ENCODE data around the gene ANKRD1.
A peak's percentile ranks its signal among the peaks of the same experiment; 100 is the strongest.
"Not testable (repeated sequence)": the region's sequence is repeated elsewhere in the genome, so short reads cannot be mapped to it uniquely, and the experiment has no call there.

ANKRD1 gene

DNA sequence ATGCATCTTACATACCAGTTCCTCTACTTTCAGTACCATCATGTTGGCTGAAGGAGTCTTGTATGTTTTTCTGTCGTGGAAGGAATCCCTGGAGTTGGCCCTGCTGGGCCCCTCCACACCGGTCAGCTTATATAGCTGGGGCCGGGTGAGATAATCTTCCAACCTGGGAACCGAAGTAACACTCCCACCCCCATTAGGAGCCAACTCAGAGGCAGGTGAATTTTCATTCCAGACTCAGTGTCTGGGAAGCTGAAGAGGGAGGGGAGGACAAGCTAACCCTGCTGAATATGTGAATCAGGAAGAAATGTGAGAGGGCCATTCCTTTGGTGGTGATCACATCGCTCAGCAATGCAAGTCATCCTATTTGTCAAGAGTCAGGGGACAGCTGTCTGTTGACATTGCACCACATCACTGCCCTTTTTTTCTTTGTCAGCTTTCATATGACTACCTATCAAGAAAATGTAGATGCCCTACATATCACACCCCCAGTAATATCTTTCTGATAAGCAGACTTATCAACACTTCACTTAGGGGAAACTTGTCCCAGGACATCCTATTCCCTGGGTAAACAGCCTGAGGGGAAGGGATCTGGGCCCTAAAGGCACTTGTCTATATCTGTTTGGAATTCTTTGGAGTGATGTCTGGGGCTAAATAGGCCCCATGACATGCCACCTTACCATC, at the start of gene ANKRD1:
Gene ANKRD1, minus strand, starts transcription at position 102 of the 681 bp plus-strand sequence. Its CDS starts 60 bp downstream, at position 42.
- DNase-seq, result no peak

DNA sequence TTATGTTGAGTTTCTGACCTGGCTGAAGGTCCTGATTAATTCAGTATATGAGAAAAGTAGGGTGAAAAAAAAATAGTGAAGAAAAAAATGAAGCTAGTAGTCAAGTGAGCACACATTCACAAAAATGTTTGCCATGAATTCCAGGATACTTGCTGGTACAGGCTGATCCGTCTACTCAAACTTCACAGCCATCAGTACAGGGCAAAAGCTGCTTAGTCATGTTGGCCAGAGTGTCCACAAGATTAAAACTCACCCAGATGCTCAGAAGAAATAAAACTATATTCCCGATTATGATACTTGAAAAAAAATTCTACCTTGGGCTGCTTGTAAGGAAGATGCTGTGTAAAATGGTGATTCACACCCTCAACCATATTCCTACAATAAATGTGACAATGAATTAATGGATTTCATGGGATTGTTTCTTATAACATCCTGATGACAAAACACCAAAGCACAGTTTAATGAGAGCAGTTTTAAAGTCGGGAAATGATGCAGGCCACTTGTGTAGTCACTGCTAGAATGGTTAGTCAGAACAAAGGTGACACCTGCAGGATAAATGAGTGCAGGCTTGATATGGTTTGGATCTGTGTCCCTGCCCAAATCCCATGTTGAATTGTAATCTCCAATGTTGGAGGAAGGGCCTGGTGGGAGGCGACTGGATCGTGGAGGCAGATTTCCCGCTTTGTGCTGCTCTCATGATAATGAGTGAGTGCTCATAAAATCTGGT, 49.2 kb upstream of the ANKRD1 start:
- DNase-seq, result peak; percentile 12

DNA sequence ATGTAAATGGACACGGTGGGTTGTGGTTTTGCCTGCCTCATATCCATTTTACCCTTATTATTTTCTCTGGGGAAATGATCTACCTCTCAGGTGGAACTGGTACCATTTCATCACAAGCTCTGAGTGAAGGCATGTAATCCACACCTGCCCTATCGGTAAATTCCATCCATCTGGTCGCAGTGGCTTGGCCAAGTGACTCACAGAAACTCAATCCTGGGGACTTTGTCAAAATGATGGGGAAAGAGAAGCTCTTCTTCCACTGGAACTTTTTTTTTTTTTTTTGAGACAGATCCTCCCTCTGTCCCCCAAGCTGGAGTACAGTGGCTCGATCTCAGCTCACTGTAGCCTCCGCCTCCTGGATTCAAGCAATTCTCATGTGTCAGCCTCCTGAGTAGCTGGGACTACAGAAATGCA, 48.2 kb upstream of the ANKRD1 start:
- no peak for DNase-seq

DNA sequence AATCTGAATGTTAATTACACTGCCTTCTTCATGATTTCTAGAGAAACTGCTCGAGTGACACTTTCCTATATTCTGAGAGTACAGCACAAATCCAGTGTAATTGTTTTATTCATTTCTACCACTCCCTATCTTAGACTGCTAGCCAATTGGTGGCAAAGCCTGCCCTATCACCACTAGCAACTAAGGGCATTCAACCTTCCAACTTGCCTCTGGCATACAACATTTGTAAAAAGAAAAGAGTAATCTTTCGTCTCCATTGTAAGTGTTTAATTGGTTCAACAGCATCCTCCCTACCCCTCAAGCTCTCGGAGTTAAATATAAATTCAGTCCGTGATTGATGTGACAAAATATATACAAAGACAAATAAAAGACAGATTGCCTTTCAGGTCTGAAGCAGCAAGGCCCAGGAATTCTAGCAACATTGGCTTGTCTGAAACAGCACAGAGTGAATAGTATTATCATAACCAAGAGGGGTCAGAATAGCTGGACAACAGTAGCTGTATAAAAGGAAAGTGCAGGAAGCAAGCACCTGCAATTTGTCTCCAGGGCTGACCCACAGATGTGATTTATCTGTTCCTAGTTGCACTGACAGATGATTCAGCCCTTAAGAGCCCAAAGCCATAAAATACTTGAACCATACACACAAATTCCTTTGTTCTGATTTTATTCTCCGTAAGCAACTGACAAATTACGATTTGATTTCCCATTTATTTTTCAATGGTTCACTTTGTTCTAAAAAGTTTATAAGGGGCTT, 47.6 kb upstream of the ANKRD1 start:
- no peak for DNase-seq

DNA sequence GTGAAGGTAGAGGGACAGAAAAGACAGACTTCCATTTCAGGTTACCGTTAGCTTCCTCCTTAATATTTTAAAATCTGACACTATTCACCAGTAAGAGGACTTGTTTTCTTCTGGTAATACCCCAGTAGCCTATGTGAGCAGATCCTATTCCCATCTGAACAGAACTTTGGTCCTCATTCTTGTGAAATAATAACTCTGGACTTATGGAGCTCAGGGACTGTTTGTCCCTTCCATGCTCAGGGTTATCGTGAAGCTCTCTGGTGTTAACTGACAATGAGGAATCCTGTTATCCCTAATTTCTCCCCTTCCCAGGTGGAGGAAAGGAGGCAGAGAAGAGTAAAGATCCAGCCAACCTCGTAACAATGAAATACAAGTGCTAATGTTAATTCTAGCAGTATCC, 47.0 kb upstream of the ANKRD1 start:
- DNase-seq, result no peak

DNA sequence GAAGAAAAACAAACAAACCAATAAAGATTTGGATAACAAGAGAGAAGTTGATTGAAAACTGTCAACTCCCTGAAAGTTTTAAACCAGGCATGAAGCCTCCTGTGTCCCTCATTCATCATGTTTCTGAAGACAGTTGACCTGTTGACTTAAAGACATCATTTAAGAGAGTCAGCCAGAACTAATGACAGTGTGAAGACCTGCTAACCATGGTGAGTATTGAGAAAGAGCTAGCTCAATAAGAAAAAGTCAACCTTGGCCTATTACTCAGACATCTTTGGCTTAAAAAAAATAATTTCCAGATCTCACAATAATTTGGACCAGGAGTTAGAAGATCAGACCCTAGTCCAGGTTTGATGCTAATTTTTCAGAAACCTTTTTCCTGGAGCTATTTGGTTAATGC, 45.3 kb upstream of the ANKRD1 start:
- DNase-seq, result no peak

DNA sequence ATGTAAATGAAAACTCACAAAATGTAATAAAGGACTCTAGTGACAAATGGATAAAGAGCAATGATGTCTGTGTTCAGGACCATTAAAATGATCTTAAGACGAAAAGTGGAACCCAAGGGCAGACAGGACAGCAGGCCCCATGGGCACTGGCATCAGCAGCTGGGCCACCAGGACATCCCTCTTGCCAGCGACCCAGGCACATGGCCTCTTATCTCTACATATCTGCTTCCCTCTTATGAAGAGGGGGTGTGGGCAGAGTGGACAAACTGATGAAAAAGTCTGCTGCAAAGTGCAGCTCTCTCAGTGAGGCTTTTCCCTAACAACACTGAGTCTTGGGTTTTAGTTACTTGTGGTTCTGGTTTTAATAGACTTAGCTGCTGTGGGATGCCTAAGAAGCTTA, 44.8 kb upstream of the ANKRD1 start:
- DNase-seq, result no peak

DNA sequence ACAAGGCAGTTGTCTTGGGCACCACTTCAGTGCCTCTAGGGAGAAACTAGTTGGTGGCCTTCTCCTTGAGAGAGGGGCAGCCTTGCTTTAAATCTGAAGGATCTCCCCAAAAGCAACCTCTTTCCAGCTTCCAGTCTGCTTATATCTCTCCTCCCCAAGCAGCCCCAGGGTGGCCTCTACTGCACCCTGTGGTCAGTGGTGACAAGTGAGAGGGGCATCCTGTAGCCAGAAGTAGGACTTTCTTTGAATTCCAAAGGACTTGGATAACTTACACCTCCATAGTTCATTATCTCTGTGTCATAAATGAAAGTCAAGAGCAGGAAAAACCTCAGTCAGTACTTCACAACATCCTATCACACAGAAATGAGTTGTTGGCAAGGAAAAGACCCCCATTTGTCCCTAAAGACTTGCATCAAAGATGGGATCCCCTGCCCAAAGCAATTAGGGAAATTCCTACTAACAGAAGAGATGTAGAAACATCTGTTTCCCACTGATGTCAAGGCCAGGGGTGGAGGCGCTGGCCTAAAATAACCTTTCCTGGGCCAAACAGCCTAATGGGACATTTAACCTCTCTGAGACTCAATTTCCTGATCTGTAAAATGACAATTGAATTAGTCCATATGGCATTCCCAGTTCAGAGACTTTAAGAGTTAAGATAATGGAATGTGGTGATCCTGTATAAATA, 44.0 kb upstream of the ANKRD1 start:
- no peak for DNase-seq

DNA sequence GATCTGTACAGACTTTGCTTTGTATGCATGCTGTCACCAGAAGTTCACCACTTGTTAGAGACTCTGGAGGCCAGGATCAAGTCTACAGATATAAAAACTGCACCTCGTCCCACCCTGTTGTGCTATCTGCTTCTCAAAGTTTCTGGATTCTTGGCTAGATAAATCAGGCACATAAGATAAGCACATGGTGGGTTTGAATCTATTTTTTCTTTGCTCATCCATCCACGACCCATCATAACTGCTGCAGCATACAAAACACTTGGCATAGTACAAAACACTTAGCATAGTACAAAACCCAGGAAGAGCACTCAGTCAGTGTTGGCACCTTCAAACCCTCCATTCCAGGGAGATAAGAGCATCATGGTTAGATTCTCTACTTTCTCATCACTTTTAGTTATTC, 42.4 kb upstream of the ANKRD1 start:
- no peak for DNase-seq

DNA sequence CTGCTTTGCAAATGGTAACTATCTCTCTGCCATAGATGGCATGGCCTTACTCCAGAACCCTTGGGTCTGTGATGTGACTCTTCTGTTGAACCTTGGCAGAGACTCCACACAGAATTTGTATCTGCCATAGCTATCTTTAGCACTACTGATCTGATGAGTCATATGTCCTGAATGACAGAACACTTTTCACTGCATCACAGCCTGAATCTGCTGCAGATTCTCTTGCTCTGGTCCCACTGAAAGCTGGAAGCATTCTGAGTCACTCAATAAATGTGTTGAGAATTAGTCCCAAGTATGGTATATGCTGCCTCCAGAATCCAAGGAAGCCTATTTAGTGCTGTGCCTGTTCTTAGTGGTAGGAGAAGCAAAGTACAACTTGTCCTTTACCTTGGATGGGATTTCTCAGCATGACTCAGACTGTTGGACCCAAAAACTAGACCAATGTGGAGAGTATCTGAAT, 39.5 kb upstream of the ANKRD1 start:
- DNase-seq, result no peak

DNA sequence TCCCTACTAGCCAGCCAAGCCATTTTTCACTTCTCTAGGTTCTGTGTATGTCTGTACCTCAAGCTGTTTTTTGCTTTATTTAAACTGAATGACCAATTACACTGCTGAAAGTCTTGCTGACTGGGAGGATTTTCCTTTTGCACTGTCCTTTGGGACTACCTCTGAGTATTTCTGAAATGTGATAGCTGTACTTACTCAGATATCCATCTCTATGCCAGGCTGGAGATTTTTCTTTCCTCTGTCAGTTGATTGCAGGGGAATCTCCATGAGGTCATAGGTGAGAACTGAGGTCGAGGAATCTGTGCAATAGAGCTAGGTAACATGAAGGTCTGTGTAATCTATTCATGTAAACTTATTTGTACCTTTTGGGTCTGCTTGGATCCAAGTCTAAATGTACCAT, 38.9 kb upstream of the ANKRD1 start:
- no peak for DNase-seq

DNA sequence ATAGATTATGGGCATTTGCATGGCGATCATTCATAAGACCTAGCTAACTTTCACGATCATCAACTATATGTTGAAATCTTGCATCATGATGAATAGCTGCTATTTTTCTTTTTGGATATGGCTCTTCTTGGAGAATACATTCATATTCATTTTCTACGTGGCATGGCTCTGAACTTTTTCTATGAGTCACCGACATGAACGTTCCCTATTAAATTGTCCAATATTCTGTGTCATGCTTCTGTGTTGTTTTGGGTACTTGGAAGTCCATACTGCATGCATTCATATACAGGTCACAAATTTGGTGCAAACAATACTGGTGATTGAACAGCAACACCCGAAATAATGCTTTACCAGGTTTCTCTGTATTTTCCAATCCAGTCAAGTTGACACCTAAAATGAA, 37.9 kb upstream of the ANKRD1 start:
- no peak for DNase-seq

DNA sequence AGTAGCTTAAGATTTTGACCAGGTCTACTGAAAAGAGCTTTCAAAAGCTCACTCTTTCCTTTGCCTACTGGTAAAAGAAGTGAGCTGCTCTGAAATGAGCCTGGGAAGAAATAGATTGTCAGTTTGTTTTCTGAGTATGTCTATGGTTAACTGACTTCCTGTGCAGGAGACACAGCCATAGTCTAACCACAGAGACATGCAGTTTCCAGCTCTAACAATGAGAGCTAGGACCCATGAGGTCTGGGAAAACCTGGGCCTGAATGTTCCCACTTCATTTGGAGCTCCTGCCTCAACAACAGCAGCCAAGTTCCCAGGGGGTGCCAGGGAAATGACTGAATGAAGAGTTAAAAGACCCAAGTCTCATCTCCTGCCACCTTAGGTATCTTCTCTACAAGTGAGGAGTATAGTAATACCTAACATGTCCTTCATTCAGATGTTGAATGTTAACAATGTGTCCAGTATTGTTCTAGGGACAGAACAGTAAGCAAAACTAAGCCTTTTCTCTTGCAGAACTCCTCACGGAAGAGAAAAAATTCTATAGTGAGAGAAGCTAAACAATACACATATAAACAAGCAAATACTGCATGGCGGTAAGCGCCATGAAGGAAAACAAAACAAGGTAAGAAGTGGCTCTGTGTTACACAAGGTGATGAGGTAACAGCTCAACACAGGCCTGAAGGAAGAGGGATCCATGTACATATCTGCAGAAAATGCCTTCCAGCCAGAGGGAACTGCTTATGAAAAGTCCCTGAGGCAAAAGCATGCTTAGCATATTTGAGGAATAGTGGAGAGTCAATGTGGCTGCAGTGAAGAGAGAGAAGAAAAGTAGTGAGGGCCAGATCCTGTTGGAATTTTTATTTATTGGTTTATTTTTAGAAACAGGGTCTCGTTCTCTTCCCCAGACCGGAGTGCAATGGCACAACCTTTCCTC, 26.4 kb upstream of the ANKRD1 start:
- DNase-seq, result no peak

DNA sequence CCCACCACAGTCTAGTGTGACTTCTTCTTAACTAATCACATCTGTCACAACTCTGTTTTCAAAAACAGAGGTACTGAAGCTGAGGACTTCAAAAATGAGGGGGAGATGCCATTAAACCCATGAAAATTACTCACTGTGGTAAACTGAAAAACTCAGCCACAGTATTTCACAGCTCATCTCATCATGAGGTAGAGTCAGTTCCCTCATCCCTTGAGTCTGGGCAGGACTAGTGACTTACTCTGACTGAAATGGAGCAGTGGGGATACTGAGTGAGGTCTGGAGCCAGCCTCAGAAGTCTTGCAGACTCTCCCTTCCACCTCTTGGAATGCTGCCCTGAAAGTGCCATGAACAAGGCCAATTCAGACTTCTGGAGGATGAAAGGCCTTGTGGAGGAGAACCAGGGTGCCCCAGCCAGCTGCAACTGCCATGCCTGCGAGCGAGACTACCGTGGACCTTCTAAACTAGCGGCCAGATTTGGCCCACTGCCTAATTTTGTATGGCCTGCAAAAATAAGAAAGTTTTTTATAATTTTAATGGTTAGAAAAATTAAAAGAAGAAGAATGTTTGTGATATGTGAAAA, 24.7 kb upstream of the ANKRD1 start:
- DNase-seq, result no peak

DNA sequence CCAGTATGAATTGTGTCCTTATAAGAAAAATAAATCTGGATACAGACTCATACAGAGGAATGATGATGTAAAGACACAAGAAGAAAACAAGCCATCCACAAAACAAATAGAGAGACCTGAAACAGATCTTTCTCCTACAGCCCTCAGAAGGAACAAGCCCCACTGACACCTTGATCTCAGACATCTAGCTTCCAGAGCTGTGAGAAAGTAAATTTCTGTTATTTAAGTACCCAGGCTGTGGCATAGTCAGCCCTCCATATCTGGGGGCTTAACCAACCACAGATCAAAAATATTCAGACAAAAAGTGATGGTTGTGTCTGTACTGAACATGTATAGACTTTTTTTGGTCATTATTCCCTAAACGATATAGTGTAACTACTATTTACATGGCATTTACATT, 23.9 kb upstream of the ANKRD1 start:
- DNase-seq, result no peak

DNA sequence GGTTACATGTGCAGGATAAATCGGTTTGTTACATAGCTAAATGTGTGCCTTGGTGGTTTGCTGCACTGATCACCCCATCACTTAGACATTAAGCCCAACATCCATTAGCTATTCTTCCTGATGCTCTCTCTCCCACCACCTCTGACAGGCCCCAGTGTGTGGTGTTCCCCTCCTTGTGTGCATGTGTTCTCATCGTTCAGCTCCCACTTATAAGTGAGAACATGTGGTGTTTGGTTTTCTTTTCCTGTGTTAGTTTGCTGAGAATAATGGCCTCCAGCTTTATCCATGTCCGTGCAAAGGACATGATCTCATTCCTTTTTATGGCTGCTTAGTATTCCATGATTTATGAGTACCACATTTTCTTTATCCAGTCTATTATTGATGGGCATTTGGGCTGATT, 22.1 kb upstream of the ANKRD1 start:
- DNase-seq, result not testable (repeated sequence)

DNA sequence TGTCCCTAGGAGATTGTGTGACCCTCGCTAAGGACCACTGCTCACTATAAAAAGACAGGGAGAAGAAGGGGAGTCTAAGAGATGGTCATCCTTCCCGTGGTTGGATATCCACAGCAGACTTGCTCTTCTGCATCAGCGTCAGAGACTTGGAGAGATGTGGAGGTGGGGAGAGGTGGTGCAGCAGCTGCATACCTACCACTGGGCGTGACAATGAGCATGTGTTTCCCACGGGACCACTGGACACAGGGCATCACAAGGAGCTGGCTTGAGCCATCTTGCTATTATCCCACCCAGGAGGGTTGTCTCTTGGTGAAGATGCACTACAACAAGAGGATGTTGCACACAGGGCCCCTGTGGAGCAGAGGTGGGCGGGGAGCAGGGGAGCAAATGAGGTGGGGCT, 18.8 kb upstream of the ANKRD1 start:
- DNase-seq, result no peak

DNA sequence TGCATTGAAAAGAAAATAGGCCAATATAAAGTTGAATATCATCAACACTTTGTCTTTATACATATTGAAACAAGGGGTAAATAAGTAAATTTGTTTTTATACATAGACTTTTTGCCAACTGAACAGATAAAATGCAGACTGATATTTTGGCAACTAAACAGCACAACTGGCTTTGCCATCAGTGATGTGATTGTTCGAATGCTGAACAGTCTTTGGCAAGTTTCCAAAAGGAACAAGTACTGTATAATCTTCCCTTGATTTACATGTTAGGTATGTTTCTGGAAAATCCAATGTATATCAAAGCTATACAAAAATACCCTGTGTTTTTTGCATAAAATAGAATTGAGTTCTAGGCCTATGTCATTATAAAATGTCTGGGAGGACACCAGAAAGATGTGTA, 18.2 kb upstream of the ANKRD1 start:
- no peak for DNase-seq

DNA sequence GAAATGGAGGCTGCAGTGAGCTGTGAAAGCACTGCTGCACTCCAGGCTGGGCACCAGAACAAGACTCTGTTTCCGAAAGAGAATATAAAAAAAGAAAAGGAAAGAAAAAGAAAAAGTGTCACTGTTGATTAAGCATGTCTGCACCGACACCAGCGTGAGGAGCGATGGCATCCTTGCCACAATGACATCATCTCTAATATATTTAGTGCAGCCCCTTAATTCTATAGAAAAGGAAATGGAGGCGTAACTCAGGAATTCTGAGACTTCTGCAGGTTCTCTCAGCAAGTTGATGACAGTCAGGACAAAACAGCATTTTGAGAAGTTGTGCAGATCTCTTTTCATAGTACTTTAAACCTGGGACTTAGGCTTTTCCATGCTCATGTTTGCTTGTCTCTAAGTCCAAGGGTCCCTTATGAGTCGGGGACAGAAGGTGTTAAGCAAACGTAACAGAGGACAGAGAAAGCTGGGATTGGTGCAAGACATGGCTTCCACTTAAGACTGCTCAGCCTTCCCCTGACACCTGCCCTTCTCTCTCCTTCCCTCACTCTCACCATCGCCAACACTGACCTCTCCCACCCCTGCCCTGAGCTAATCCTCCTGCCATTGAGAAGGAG, 16.9 kb upstream of the ANKRD1 start:
- DNase-seq, result no peak

DNA sequence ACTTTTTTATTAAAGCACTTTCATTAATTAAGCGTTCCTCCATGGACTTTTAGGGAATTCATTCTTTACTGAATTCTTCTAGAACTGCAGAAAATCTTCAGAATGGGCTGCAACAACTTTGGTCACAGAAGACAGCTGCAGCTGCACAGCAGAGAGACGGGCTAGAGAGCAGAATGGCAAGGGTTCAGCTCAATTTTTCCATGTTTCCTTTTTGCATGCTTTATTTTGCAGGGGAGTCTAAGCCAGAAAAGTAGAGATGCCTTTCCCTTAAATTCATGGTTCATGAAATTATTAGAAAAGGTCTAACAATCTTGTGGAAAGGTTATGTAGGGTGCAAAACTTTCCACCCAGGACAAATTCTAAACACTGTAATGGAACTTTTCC, 15.4 kb upstream of the ANKRD1 start:
- no peak for DNase-seq

DNA sequence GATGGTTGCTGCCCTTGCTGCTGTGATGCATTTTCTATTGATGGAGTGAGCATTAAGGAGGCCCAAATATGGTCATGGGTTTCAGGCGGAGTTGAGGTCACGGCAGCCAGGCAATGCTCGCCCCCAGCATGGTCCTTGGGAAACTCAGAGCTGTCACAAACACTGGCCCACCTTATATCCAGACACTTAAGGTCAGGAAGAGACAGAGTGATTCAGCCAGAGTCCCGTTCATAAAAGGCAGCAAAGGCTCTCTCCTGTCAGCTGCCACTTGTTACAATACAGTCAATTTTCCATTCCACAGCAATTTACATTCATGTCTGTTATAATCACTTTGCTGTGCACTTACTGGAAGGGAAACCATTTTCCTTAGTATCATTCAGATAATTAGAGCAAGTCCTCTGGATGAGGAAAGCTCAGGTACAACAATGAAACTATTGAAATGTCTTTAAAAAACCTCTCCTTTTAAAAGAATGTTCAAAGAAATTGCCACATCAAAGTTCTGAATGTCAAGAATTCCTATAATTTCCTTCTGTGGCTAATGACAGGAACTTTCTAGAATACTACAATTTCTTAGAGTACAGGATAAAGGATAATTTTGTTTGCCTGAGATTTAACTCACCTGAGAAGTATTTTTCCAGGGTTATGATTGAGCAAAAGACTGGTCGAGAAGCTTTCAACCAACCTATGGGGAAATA, 14.8 kb upstream of the ANKRD1 start:
- DNase-seq, result no peak

Measured in NCI-H2029 treated with DMSO at 0.1 percent for 48 hours (cell line).